ENCODE results near the gene CCZ1B. TPM values are rescaled to one million over a fixed set of nuclear protein-coding genes. Genes with fewer than 3 reads are reported as not detected.
"Not testable (repeated sequence)": the region's sequence is repeated elsewhere in the genome, so short reads cannot be mapped to it uniquely, and the experiment has no call there.

Gene CCZ1B
- total RNA-seq (2021; ENCODE audit: unreplicated experiment) (54.5 TPM), Bru-seq, nascent RNA (percentile 68 among the genes with signal in this experiment), BruChase-seq, experiment 1, labeled RNA remaining after a 6-hour chase (percentile 71 among the genes with signal in this experiment), BruChase-seq, experiment 2, labeled RNA remaining after a 2-hour chase (percentile 75 among the genes with signal in this experiment)
- 36.1 and 41.5 TPM in 2 replicates for polyA plus RNA-seq (2012)
- long read RNA-seq, partial matches to known transcripts: 0 of 7 reads
- long read RNA-seq, other reads (novel, unspliced or antisense): 5 of 7 reads

DNA sequence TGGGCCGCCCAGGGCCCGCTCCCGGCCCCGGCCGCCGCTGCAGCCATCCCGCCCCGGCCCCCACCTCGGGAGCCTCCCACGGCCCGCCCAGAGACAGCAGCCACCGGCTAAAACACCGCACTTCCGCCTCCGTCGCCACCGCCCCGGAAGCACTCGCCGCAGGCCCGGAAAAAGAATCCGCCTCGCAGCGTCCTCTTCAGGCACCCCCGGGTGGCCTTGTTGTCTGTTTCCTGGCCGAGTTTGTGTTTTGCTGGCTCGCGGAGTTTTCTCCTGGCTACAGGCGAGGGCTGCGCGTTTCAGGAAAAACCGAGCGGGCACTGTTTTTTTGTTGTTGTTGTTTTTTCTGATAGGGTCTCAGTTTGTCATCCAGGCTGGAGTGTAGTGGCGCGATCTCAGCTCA is at the start of gene CCZ1B:
CCZ1B (minus strand) TSS at position 125 of the 400 bp plus-strand sequence; CDS start at position 47, 78 bp downstream.
- not testable (repeated sequence) for H2AFZ ChIP-seq (ENCODE audit: low read depth, low read length, poor library complexity, severe bottlenecking)

DNA sequence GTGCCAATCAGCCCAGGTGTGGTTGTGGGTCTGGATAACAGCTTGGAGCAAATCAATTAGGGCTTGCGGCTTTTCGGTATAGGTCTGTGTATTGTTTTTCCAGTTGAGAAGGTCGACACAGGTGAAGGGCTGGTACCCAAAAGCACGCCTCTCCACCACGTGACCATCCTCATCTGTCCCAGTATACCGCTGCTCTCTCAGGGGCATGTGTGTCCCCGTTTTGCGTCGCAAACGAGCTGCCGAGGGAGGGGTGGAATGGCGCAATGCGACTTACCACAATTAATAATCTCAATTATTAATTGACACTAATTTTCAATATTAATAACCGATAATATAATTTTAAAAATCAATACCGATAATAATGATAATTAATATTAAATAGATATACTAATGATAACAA is 48.9 kb upstream of the CCZ1B start:
- CTCF ChIA-PET; H3K27me3 ChIP-seq (ENCODE audit: insufficient read depth, low read length); H3K27ac ChIP-seq (ENCODE audit: low read depth, low read length); H4K20me1 ChIP-seq (ENCODE audit: insufficient read depth); intact Hi-C loops (cut with micrococcal nuclease); H3K9ac ChIP-seq (ENCODE audit: low read length); DNase-seq (ENCODE audit: low read depth, low spot score); H3K79me2 ChIP-seq (ENCODE audit: insufficient read depth, low read length); RAD21 ChIA-PET (ENCODE audit: low non-redundant PET in 1 of 2, low total read pairs in 2 of 2, uncharacterized antibody in 2 of 2, unreplicated experiment in 2 of 2); POLR2A ChIA-PET; H3K4me2 ChIP-seq (ENCODE audit: low read length); H3K9me3 ChIP-seq (ENCODE audit: control insufficient read depth in 1 of 2, insufficient read depth in 1 of 2, low read depth in 1 of 2, low read length in 2 of 2); H3K4me3 ChIP-seq (replicated peaks in 1 of 2; ENCODE audit: low read depth in 1 of 2, low read length in 2 of 2); ATAC-seq; H3K9me2 ChIP-seq (ENCODE audit: insufficient read depth); H3K36me3 ChIP-seq (ENCODE audit: control insufficient read depth in 1 of 2, insufficient read depth in 2 of 2, low read length in 2 of 2); H3K4me1 ChIP-seq (ENCODE audit: control insufficient read depth in 1 of 2, insufficient read depth in 2 of 2, low read length in 2 of 2); H2AFZ ChIP-seq (ENCODE audit: low read depth, low read length, poor library complexity, severe bottlenecking); BruUV-seq (replicated peaks): not testable (repeated sequence)

More for the DNA sequence above, at the start of gene CCZ1B:
- TF ChIP-seq CBX3 (IDR thresholded peaks at IDR 0.05; ENCODE audit: low read depth) (peak; percentile 47; the same call in 1 of the 2 replicates), POLR2AphosphoS5 (IDR thresholded peaks at IDR 0.05; ENCODE audit: low read depth, low read length) (peak; percentile 62), ELF1 (IDR thresholded peaks at IDR 0.05; ENCODE audit: borderline replicate concordance, low read depth) (peak; percentile 63), YY1 (IDR thresholded peaks at IDR 0.05; ENCODE audit: extremely low read depth, insufficient replicate concordance, low read depth, low read length) (peak; percentile 23), EGR1 (IDR thresholded peaks at IDR 0.05; ENCODE audit: low read depth) (peak; percentile 44; the same call in 1 of the 2 replicates)
- TF ChIP-seq, protein P1, sequence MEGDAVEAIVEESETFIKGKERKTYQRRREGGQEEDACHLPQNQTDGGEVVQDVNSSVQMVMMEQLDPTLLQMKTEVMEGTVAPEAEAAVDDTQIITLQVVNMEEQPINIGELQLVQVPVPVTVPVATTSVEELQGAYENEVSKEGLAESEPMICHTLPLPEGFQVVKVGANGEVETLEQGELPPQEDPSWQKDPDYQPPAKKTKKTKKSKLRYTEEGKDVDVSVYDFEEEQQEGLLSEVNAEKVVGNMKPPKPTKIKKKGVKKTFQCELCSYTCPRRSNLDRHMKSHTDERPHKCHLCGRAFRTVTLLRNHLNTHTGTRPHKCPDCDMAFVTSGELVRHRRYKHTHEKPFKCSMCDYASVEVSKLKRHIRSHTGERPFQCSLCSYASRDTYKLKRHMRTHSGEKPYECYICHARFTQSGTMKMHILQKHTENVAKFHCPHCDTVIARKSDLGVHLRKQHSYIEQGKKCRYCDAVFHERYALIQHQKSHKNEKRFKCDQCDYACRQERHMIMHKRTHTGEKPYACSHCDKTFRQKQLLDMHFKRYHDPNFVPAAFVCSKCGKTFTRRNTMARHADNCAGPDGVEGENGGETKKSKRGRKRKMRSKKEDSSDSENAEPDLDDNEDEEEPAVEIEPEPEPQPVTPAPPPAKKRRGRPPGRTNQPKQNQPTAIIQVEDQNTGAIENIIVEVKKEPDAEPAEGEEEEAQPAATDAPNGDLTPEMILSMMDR (IDR thresholded peaks at IDR 0.05 in 2 of 3, conservative IDR thresholded peaks at IDR 0.05 in 1 of 3; ENCODE audit: borderline replicate concordance in 1 of 3, insufficient read depth in 1 of 3, low read depth in 2 of 3, low read length in 2 of 3): 0 out of 6 replicates have a peak, but pooled peaks of 1 of the 3 experiments have one; percentile 19
- TF ChIP-seq, protein P2, sequence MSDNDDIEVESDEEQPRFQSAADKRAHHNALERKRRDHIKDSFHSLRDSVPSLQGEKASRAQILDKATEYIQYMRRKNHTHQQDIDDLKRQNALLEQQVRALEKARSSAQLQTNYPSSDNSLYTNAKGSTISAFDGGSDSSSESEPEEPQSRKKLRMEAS (IDR thresholded peaks at IDR 0.05): peak; percentile 44; the same call in 1 of the 2 replicates
- BruUV-seq (replicated peaks); H3K4me1 ChIP-seq (ENCODE audit: control insufficient read depth in 1 of 2, insufficient read depth in 2 of 2, low read length in 2 of 2); H3K79me2 ChIP-seq (ENCODE audit: insufficient read depth, low read length); H3K9me3 ChIP-seq (ENCODE audit: control insufficient read depth in 1 of 2, insufficient read depth in 1 of 2, low read depth in 1 of 2, low read length in 2 of 2); H3K9me2 ChIP-seq (ENCODE audit: insufficient read depth); CTCF ChIA-PET; POLR2A ChIA-PET; H3K36me3 ChIP-seq (ENCODE audit: control insufficient read depth in 1 of 2, insufficient read depth in 2 of 2, low read length in 2 of 2); RAD21 ChIA-PET (ENCODE audit: low non-redundant PET in 1 of 2, low total read pairs in 2 of 2, uncharacterized antibody in 2 of 2, unreplicated experiment in 2 of 2); H4K20me1 ChIP-seq (ENCODE audit: insufficient read depth); intact Hi-C loops (cut with micrococcal nuclease); H3K27me3 ChIP-seq (ENCODE audit: insufficient read depth, low read length): not testable (repeated sequence)
- peak; percentile 24 for DNase-seq (ENCODE audit: low read depth, low spot score)
- Histone ChIP-seq H3K4me2 (ENCODE audit: low read length) (peak within 1 kb of the TSS; percentile 65), H3K4me3 (replicated peaks in 1 of 2; ENCODE audit: low read depth in 1 of 2, low read length in 2 of 2) (peak within 1 kb of the TSS; percentile 53 to 58), H3K9ac (ENCODE audit: low read length) (peak within 1 kb of the TSS; percentile 47), H3K27ac (ENCODE audit: low read depth, low read length) (peak within 1 kb of the TSS; percentile 59)
- peak; percentile 89 for ATAC-seq

DNA sequence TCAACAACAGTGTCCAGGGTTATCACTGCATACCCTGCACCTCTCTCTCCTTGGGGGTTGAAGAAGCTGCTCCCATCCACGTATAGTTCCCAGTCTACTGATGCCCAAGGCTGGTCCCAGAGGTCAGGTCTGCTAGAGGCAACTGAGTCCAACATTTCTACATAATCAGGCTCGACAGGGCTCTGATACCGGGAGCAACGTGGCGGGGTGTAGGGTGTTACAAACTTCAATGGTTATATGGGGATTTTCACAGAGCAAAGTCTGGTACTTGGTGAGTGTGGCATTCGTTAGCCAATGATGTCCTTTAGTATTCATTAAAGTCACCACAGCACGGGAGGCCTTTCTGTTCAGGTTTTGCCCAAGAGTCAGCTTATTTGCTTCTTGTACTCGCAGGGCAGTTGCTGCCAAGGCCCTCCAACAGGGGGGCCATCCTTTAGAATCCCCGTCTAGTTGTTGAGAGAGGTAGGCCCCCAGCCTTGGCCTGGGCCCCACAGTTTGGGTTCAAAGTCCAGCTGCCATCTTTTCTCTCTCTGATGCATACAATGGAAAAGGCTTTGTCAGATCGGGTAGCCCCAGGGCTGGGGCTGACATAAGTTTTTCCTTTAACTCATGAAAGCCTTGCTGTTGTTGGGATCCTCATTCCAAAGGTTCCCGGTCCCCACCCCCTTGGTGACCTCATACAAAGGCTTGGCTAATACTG is 46.3 kb upstream of the CCZ1B start:
- CTCF ChIA-PET: interaction anchor here (1.3 kb wide), 1 partner anchor 356 kb away, joined by 3 read pairs; no protein-coding TSS in a partner anchor
- DNase-seq (ENCODE audit: low read depth, low spot score): not testable (repeated sequence)

More for the DNA sequence above, 46.3 kb upstream of the CCZ1B start:
- H3K9me2 ChIP-seq (ENCODE audit: insufficient read depth); RAD21 ChIA-PET (ENCODE audit: low non-redundant PET in 1 of 2, low total read pairs in 2 of 2, uncharacterized antibody in 2 of 2, unreplicated experiment in 2 of 2); H3K9ac ChIP-seq (ENCODE audit: low read length); H3K9me3 ChIP-seq (ENCODE audit: control insufficient read depth in 1 of 2, insufficient read depth in 1 of 2, low read depth in 1 of 2, low read length in 2 of 2); H3K27me3 ChIP-seq (ENCODE audit: insufficient read depth, low read length); H3K4me2 ChIP-seq (ENCODE audit: low read length); H3K36me3 ChIP-seq (ENCODE audit: control insufficient read depth in 1 of 2, insufficient read depth in 2 of 2, low read length in 2 of 2); H3K79me2 ChIP-seq (ENCODE audit: insufficient read depth, low read length); H4K20me1 ChIP-seq (ENCODE audit: insufficient read depth); H3K27ac ChIP-seq (ENCODE audit: low read depth, low read length); BruUV-seq (replicated peaks); H2AFZ ChIP-seq (ENCODE audit: low read depth, low read length, poor library complexity, severe bottlenecking); H3K4me3 ChIP-seq (replicated peaks in 1 of 2; ENCODE audit: low read depth in 1 of 2, low read length in 2 of 2); POLR2A ChIA-PET; ATAC-seq; intact Hi-C loops (cut with micrococcal nuclease); H3K4me1 ChIP-seq (ENCODE audit: control insufficient read depth in 1 of 2, insufficient read depth in 2 of 2, low read length in 2 of 2): not testable (repeated sequence)
